Panc1 (cell line): Measurements from ENCODE around the gene LCE6A.

Experiments used
- CTCF ChIP-seq: fragments of 450-650 bp; IDR thresholded peaks from 2 replicates; pipeline ENCODE4 v1.5.1; 2017; ENCODE audit warnings: mild to moderate bottlenecking
- POLR2AphosphoS5 ChIP-seq: IDR thresholded peaks from 2 replicates; pipeline ENCODE4 v1.6.1; 2012; ENCODE audit warnings: mild to moderate bottlenecking, low read depth, low read length, moderate library complexity
- REST ChIP-seq, 2 experiments: IDR thresholded peaks; 2 replicates each; pipeline ENCODE4 v1.6.1; 2011 to 2012; ENCODE audit warnings: low read depth in 2 of 2, control low read depth in 1 of 2, low read length in 1 of 2, mild to moderate bottlenecking in 1 of 2, moderate library complexity in 1 of 2; ENCODE audit not compliant: insufficient read depth in 1 of 2
- SIN3A ChIP-seq: IDR thresholded peaks from 2 replicates; pipeline ENCODE4 v1.6.1; 2012; ENCODE audit warnings: low read depth, mild to moderate bottlenecking, low read length, moderate library complexity, borderline replicate concordance; ENCODE audit not compliant: insufficient read depth
- TCF7L2 ChIP-seq: IDR thresholded peaks from 2 replicates; pipeline ENCODE4 v1.6.1; 2011; ENCODE audit warnings: mild to moderate bottlenecking, low read depth, low read length, inconsistent platforms

GRCh38 chr1:152869808-152870419 lies 27.3 kb downstream of the LCE6A start:
- TF ChIP-seq REST (IDR thresholded peaks at IDR 0.05; ENCODE audit: insufficient read depth in 1 of 2, low read depth in 2 of 2, low read length in 1 of 2) (no peak), CTCF (peak; percentile 91), TCF7L2 (no peak), POLR2AphosphoS5 (no peak), SIN3A (no peak)
